Mesendoderm (in vitro differentiated cells): Measurements from ENCODE around the gene CPLX1.

Experiments
- DNase-seq: peaks from one replicate; pipeline ENCODE4 v3.0.0; 2013
- H2AK5ac ChIP-seq: 2 replicates; pipeline ENCODE4 v1.6.1; 2013; ENCODE audit warnings: low read length, inconsistent platforms
- H2BK120ac ChIP-seq: 2 replicates; pipeline ENCODE4 v1.6.1; 2013; ENCODE audit warnings: low read depth, mild to moderate bottlenecking, low read length, moderate library complexity, mixed read lengths
- H2BK15ac ChIP-seq: replicated peaks from 2 replicates; pipeline ENCODE4 v1.6.1; 2013; ENCODE audit warnings: low read depth, mild to moderate bottlenecking, moderate library complexity
- H2BK5ac ChIP-seq: 2 replicates; pipeline ENCODE4 v1.6.1; 2013; ENCODE audit warnings: low read length, inconsistent platforms
- H3K18ac ChIP-seq: 2 replicates; pipeline ENCODE4 v1.6.1; 2013; ENCODE audit warnings: mild to moderate bottlenecking, low read length, mixed read lengths
- H3K23ac ChIP-seq: one replicate; pipeline ENCODE4 v1.6.1; 2013; ENCODE audit warnings: low read length
- H3K27ac ChIP-seq: 2 replicates; pipeline ENCODE4 v1.5.1; 2013; ENCODE audit warnings: low read depth, mild to moderate bottlenecking, inconsistent platforms, low read length, moderate library complexity
- H3K27me3 ChIP-seq: 2 replicates; pipeline ENCODE4 v1.6.1; 2013; ENCODE audit warnings: low read length, control low read depth, mild to moderate bottlenecking, inconsistent platforms; ENCODE audit not compliant: insufficient read depth, poor library complexity
- H3K36me3 ChIP-seq: 2 replicates; pipeline ENCODE4 v1.6.1; 2013; ENCODE audit warnings: low read length, inconsistent platforms; ENCODE audit not compliant: control insufficient read depth, insufficient read depth
- H3K4ac ChIP-seq: one replicate; pipeline ENCODE4 v1.6.1; 2013; ENCODE audit warnings: low read depth, mild to moderate bottlenecking, low read length, moderate library complexity
- H3K4me1 ChIP-seq: 2 replicates; pipeline ENCODE4 v1.6.1; 2013; ENCODE audit warnings: low read depth, low read length, inconsistent platforms; ENCODE audit not compliant: control insufficient read depth
- H3K4me2 ChIP-seq: 2 replicates; pipeline ENCODE4 v1.6.1; 2013; ENCODE audit warnings: low read length
- H3K4me3 ChIP-seq: 2 replicates; pipeline ENCODE4 v1.5.1; 2013; ENCODE audit warnings: mild to moderate bottlenecking, low read length
- H3K56ac ChIP-seq: one replicate; pipeline ENCODE4 v1.6.1; 2013; ENCODE audit warnings: low read length
- H3K79me1 ChIP-seq: 2 replicates; pipeline ENCODE4 v1.6.1; 2013; ENCODE audit warnings: low read length, inconsistent platforms
- H3K79me2 ChIP-seq: 2 replicates; pipeline ENCODE4 v1.6.1; 2013; ENCODE audit warnings: mild to moderate bottlenecking, low read length; ENCODE audit not compliant: control insufficient read depth, insufficient read depth
- H3K9ac ChIP-seq: 2 replicates; pipeline ENCODE4 v1.6.1; 2013; ENCODE audit warnings: low read length, inconsistent platforms
- H4K5ac ChIP-seq: one replicate; pipeline ENCODE4 v1.6.1; 2013; ENCODE audit warnings: low read length
- H4K8ac ChIP-seq: one replicate; pipeline ENCODE4 v1.6.1; 2013; ENCODE audit warnings: low read depth, mild to moderate bottlenecking, control low read depth, low read length, moderate library complexity
- WGBS: extraction: QIAGEN DNeasy Blood & Tissue Kit; methylation state at CpG from one replicate; pipeline ENCODE4 v1.1.7; 2013; ENCODE audit warnings: low lambda C conversion rate, missing lambda C conversion rate; ENCODE audit not compliant: insufficient coverage; ENCODE audit errors: extremely low coverage; 5-methylcytosine and 5-hydroxymethylcytosine counted together

CPLX1 gene

GRCh38 chr4:792626-793092, 33.3 kb downstream of the CPLX1 start:
- H3K4me1 ChIP-seq = no peaks in the 10 kb centered on the region
- H3K9ac ChIP-seq = no peak overlapping the region
- WGBS = no CpG with 5 or more reads among the region's 17 CpGs
- H3K79me1 ChIP-seq = no peaks in the 10 kb centered on the region
- H3K4me2 ChIP-seq = no peak overlapping the region
- H3K79me2 ChIP-seq = no peaks in the 10 kb centered on the region
- H3K18ac ChIP-seq = no peak overlapping the region
- H3K27ac ChIP-seq = no peak overlapping the region
- no peak overlapping the region for H2AK5ac ChIP-seq
- no peak overlapping the region for H2BK15ac ChIP-seq
- H2BK120ac ChIP-seq = no peak overlapping the region
- H2BK5ac ChIP-seq = no peak overlapping the region
- H3K4me3 ChIP-seq = no peak overlapping the region
- H3K27me3 ChIP-seq = peaks cover 21% of the 10 kb centered on the region
- H3K23ac ChIP-seq = no peak overlapping the region
- no peak overlapping the region for H3K4ac ChIP-seq
- no peak overlapping the region for H4K5ac ChIP-seq
- H3K56ac ChIP-seq = no peak overlapping the region
- H4K8ac ChIP-seq = no peak overlapping the region
- H3K36me3 ChIP-seq = no peaks in the 10 kb centered on the region
- DNase-seq = no peak

GRCh38 chr4:791898-792625, 33.9 kb downstream of the CPLX1 start:
- Histone ChIP-seq H3K27ac (no peak overlapping the region), H3K18ac (no peak overlapping the region), H2BK15ac (no peak overlapping the region), H3K9ac (no peak overlapping the region), H3K27me3 (peaks cover 21% of the 10 kb centered on the region), H4K5ac (no peak overlapping the region), H2BK5ac (no peak overlapping the region), H3K79me1 (no peaks in the 10 kb centered on the region), H3K4ac (no peak overlapping the region), H3K4me1 (no peaks in the 10 kb centered on the region), H3K23ac (no peak overlapping the region), H4K8ac (no peak overlapping the region), H3K36me3 (no peaks in the 10 kb centered on the region), H2AK5ac (no peak overlapping the region), H3K4me2 (no peak overlapping the region), H3K79me2 (no peaks in the 10 kb centered on the region), H3K56ac (no peak overlapping the region), H2BK120ac (no peak overlapping the region), H3K4me3 (no peak overlapping the region)
- DNase-seq = peak; percentile 44
- no CpG with 5 or more reads among the region's 50 CpGs for WGBS

- H3K9ac ChIP-seq = no peak overlapping the region
- no peak overlapping the region for H2AK5ac ChIP-seq
- no peak overlapping the region for H3K4me2 ChIP-seq
- H2BK5ac ChIP-seq = no peak overlapping the region
- H3K18ac ChIP-seq = no peak overlapping the region
- peaks cover 21% of the 10 kb centered on the region for H3K27me3 ChIP-seq
- H4K5ac ChIP-seq = no peak overlapping the region
- DNase-seq = no peak
- no CpG with 5 or more reads among the region's 29 CpGs for WGBS
- no peak overlapping the region for H3K27ac ChIP-seq
- H4K8ac ChIP-seq = no peak overlapping the region
- no peak overlapping the region for H3K4me3 ChIP-seq
- no peaks in the 10 kb centered on the region for H3K79me1 ChIP-seq
- H3K23ac ChIP-seq = no peak overlapping the region
- H2BK120ac ChIP-seq = no peak overlapping the region
- no peaks in the 10 kb centered on the region for H3K79me2 ChIP-seq
- H3K4me1 ChIP-seq = no peaks in the 10 kb centered on the region
- H3K56ac ChIP-seq = no peak overlapping the region
- no peak overlapping the region for H3K4ac ChIP-seq
- no peak overlapping the region for H2BK15ac ChIP-seq
- no peaks in the 10 kb centered on the region for H3K36me3 ChIP-seq
Measured at GRCh38 chr4:791252-791897, 34.6 kb downstream of the CPLX1 start.

GRCh38 chr4:790466-790820, 35.5 kb downstream of the CPLX1 start:
- H3K23ac ChIP-seq = no peak overlapping the region
- H3K27me3 ChIP-seq = peaks cover 21% of the 10 kb centered on the region

GRCh38 chr4:789571-790465, 36.1 kb downstream of the CPLX1 start:
- Histone ChIP-seq H3K9ac (no peak overlapping the region), H3K27me3 (peaks cover 21% of the 10 kb centered on the region), H3K18ac (no peak overlapping the region), H4K5ac (no peak overlapping the region), H2BK5ac (no peak overlapping the region), H3K79me1 (no peaks in the 10 kb centered on the region), H2AK5ac (no peak overlapping the region), H2BK120ac (no peak overlapping the region), H3K4me3 (no peak overlapping the region), H3K4me1 (peaks cover 2% of the 10 kb centered on the region), H3K56ac (no peak overlapping the region), H3K27ac (no peak overlapping the region), H3K36me3 (no peaks in the 10 kb centered on the region), H3K23ac (no peak overlapping the region), H3K4me2 (no peak overlapping the region), H2BK15ac (no peak overlapping the region), H4K8ac (no peak overlapping the region), H3K79me2 (no peaks in the 10 kb centered on the region), H3K4ac (no peak overlapping the region)
- WGBS = no CpG with 5 or more reads among the region's 27 CpGs
- DNase-seq = no peak

More at GRCh38 chr4:790466-790820, 35.5 kb downstream of the CPLX1 start:
- Histone ChIP-seq H3K9ac (no peak overlapping the region), H3K56ac (no peak overlapping the region), H3K79me2 (no peaks in the 10 kb centered on the region), H4K8ac (no peak overlapping the region), H3K18ac (no peak overlapping the region), H3K4me2 (no peak overlapping the region), H2BK5ac (no peak overlapping the region), H2BK15ac (no peak overlapping the region), H3K4me3 (no peak overlapping the region), H3K79me1 (no peaks in the 10 kb centered on the region), H3K27ac (no peak overlapping the region), H3K4me1 (peaks cover under 1% of the 10 kb centered on the region), H2BK120ac (no peak overlapping the region), H3K36me3 (no peaks in the 10 kb centered on the region), H3K4ac (no peak overlapping the region), H2AK5ac (no peak overlapping the region), H4K5ac (no peak overlapping the region)
- no peak for DNase-seq
- no CpG with 5 or more reads among the region's 8 CpGs for WGBS
